GM18505 (cell line): ENCODE measurements around the gene CCDC80.
"Not testable (repeated sequence)": the region's sequence is repeated elsewhere in the genome, so short reads cannot be mapped to it uniquely, and the experiment has no call there.

Experiments
- ATAC-seq: cut with Tn5 transposase; IDR thresholded peaks from one replicate; pipeline ENCODE4 v1.9.1; 2021; ENCODE audit not compliant: unreplicated experiment
- POLR2A ChIP-seq: IDR thresholded peaks from 4 replicates; pipeline ENCODE4 v1.6.1; 2011; ENCODE audit warnings: borderline replicate concordance; ENCODE audit not compliant: insufficient read depth, insufficient read length; ENCODE audit errors: extremely low read depth

The CCDC80 gene

DNA sequence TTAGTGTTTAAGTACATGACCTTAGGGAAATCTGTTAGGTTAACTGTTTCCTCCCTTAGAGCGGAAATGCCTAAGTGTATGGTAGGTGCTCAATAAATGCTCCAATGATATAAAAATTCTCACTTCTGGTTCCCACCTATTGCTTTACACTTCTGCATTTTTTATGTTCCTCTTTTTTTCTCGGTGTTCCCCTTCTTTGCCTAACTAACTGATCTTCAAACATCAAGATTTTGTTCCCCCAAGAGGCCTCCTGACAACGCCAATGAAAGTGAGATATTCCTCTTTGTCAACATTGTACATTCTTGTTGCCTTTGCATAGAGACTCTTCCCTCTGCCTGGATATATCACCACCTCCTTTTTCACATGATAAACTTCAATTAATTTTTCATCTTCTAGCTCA is 61.7 kb downstream of the CCDC80 start:
- ATAC-seq: no peak
- no peak for TF ChIP-seq POLR2A

DNA sequence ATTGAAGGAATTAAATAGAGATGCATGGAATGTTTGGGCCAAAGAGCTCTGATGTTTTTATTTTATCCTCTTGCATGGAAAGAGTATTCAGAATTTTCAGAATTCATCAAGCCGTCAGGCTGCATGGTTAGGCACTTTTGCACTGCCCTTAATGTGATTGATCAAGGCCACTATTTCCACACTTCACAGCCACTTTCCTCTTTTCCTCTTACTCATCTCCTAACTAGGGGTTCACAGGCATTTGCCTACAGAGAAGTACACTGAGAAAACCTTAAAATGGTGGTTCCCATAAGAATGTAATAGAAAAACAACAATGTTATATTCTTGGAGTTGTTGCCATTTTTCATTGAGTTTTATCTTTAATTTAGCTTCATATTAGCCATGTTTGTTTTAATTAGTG is 68.2 kb downstream of the CCDC80 start:
- ATAC-seq: no peak
- TF ChIP-seq POLR2A: no peak

GRCh38 chr3:112569265-112569664 is 71.7 kb downstream of the CCDC80 start:
- no peak for ATAC-seq
- TF ChIP-seq POLR2A: no peak

DNA sequence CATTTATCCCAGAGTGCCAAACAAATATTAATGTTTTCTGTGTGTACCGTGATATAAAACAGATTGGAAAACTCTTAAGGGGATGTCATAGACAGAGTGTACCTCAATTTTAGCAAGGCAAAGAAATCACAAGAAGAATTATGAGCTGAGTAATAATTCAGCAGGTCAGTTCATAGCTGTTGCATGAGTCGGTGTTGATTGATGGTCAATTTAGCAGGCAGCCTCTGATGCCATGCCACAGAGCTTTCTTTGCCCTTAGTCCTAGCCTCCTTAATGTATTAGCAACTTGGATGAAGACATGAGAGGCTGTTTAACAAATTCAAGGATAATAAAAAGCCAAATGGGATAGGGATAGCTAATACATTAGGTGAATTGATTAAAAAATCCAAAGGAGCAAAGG is 72.3 kb downstream of the CCDC80 start:
- no peak for ATAC-seq
- TF ChIP-seq POLR2A: no peak

DNA sequence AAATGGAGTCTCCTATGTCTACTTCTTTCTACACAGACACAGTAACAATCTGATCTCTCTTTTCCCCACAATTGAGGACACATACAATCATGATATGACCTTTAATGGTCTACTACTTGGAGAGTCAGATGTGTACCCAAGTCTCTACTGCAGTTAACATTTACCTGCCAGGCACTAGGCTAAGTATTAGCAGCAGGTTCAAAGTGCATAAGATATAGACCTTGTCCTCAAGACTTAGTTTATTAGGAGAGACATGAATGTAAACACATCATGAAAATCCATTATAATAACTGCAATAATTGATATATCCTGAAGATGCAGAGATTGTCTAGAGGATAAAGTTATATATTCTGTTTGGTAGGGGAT is 76.0 kb downstream of the CCDC80 start:
- no peak for TF ChIP-seq POLR2A
- ATAC-seq: no peak

DNA sequence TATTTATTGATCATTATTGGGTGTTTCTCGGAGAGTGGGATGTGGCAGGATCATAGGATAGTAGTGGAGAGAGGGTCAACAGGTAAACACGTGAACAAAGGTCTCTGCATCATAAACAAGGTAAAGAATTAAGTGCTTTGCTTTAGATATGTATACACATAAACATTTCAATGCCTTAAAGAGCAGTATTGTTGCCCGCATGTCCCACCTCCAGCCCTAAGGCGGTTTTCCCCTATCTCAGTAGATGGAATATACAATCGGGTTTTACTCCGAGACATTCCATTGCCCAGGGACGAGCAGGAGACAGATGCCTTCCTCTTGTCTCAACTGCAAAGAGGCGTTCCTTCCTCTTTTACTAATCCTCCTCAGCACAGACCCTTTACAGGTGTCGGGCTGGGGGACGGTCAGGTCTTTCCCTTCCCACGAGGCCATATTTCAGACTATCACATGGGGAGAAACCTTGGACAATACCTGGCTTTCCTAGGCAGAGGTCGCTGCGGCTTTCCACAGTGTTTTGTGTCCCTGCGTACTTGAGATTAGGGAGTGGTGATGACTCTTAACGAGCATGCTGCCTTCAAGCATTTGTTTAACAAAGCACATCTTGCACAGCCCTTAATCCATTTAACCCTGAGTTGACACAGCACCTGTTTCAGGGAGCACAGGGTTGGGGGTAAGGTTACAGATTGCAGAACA is 76.5 kb downstream of the CCDC80 start:
- not testable (repeated sequence) for ATAC-seq

DNA sequence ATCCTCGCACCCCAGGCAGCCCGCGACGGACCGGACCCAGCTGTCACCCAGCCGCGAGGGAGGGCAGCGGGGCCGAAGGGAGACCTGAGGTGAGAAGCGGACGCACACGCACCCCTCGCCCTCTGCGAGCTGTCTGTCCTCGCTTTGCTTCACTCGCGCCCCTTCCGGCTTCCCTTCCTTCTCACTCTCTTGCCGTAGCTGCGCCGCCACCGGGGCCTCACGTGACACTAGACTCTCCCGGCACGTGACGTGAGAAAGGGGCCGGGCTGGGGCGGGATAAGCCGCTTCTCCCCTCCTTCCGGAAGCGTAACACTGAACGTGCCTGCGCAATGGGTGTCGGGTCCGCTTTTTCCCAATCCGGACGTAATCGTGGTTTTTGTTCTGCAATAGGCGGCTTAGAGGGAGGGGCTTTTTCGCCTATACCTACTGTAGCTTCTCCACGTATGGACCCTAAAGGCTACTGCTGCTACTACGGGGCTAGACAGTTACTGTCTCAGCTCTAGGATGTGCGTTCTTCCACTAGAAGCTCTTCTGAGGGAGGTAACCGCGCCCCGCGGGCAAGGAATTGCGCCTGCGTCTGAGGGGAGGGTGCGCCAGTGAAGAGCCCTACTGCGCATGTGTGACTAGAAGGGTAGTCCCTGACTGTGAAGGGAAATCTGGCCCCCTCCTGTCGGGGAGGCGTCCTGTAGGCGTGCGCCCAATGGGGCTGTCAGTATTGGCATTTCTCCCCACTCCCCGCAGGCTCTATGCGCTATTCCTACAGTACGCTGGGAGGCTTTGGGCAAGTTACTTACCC is 79.0 kb downstream of the CCDC80 start, which contains the start of the genes ATG3 and SLC35A5:
TSS of gene ATG3 (minus strand) at position 229 of the 796 bp plus-strand sequence. CDS start 434 bp downstream, outside the sequence.
TSS of gene SLC35A5 (plus strand) at position 312 of the 796 bp plus-strand sequence. CDS start 1,359 bp downstream, outside the sequence.
- peak; percentile 75 for ATAC-seq
- peak; percentile 85 for TF ChIP-seq POLR2A

DNA sequence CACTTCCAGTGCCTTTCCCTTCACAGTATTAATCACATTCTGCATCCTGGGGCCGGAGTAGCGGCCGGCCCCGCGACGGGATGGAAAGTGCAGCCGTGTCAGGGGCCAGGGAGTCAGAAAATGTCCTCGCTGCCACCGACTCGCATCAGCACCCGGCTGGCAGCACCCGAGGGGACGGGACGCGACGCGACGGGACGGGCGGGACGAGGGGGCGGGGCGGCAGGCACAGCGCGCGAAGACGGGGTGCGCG is 79.5 kb downstream of the CCDC80 start:
- TF ChIP-seq POLR2A: no peak
- peak; percentile 45 for ATAC-seq

DNA sequence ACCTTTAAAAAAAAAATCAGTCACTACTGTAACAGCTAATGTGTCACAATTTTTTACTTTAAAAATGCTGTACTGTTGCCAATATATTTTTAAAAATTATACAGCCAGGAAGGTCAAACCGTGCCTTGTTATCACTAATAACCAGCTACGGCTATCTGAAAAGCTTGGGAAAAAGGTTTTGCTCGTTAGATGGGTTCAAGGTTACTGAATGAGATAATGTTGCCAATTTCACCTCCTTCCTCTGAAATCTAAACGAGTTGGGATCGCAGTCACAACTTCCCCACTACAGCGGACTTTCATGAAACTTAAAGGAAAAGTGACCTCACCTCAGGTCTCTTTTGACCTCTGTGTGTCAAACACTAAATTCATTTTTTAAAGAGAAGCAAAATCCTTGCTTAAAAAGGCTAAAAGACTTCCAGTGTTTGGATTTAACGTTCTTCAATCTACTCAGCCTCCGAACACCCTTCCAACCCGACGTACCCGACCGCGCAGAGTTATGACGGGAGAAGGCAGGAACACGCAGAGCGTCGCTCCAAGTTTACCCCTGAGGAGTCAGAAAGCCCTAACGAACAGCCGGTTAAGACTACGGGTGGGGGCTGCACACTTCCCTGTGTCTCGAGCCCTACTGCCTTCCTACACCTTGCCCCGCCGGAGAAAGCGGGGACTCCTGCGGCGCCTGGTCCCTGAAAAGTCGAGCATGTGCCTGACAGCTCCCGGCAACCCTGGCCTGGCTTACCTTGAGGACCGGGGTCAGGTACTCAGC is 80.0 kb downstream of the CCDC80 start:
- TF ChIP-seq POLR2A: no peak
- ATAC-seq: peak; percentile 18

DNA sequence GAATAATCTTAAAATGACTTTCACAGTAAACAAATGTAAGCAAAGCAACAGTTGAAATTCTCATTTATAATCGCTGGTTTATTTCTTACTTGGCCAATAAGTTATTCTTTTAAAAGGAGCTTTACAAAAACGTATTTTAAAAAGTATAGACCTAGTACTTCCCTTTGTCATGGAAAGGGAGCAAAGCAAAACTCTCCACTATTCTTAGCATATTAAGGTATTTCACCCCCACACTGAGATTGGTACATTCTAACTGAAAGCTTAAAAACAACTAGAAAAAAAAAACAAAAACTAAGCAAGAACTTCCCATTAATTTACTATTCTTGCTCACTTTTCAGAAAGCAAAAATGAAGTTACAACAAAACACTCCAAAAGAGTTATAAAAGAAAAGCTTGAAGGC is 80.6 kb downstream of the CCDC80 start:
- TF ChIP-seq POLR2A: no peak
- no peak for ATAC-seq

- TF ChIP-seq POLR2A: no peak
- no peak for ATAC-seq
Observed at GRCh38 chr3:112557976-112558375, 83.0 kb downstream of the CCDC80 start.

DNA sequence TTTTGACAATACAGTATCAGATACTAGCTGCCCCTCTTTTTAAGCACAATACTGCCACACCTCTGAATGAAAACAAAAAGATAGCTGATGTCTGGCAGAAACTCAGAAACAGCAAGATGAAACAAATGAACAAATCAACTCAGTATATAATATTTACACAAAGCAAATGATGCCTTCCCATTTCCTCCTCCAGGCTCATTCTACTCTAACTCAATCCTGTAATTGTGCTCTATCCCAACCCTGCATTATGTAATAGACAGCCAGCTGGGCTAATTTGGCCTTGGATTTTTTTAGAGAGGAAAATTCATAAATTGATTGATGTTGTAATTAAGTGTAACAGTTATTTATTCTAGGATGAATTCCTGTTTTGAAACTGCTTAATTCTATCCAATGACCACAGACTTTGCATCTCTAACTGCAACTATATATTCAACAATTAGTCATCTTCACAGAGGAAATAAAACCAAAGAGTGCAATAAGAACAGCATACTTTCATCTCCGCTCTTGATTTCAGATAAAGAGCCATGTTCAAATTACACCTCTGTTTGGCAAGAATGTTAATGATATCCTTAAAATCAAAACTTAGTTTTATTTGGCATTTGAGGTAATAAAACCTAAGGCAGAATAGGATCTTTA is 85.3 kb downstream of the CCDC80 start:
- TF ChIP-seq POLR2A: no peak
- ATAC-seq: no peak

DNA sequence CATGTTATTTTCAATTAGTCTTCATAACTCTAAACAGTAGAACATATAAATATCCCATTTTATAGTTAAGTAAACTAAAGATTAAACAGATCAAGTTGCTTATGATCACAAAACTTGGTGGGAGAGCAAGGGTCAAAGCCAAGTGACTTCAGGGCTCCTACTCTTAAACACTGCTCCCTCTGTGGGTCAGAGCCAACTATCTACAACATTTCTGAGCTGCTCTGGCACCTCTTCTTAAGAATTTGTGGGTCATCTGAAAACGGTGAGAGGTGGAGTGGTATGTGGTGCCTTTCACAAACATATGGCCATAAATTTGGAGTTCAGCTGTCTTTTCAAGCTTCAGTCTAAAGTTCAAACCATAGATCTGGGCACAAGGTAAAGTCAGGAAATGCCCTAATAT is 90.1 kb downstream of the CCDC80 start:
- no peak for ATAC-seq
- no peak for TF ChIP-seq POLR2A
